MCF 10A (cell line): Measurements from ENCODE around the gene STXBP6. TPM values are rescaled to one million over a fixed set of nuclear protein-coding genes. Genes with fewer than 3 reads are reported as not detected.

Experiments used
- BruUV-seq: library from RNA; stranded (reverse); fragments of 400-500 nt; replicated peaks from 2 replicates; lab custom pipeline; 2021; lab: Mats Ljungman, UMichigan
- CTCF ChIA-PET: fragments of 300-600 bp; sonication (Branson Sonifier 250); formaldehyde crosslinking; extraction: SDS; loops from one replicate; lab custom pipeline; 2021; ENCODE audit warnings: antibody characterized with exemption, inconsistent platforms; lab: Yijun Ruan, JAX
- POLR2A ChIA-PET: fragments of 300-600, 350-650 bp; sonication (Branson Sonifier 250); formaldehyde crosslinking; extraction: SDS; loops from one replicate; lab custom pipeline; 2020; ENCODE audit warnings: antibody characterized with exemption, inconsistent platforms; lab: Yijun Ruan, JAX
- DNase-seq: peaks from one replicate; pipeline ENCODE4 v3.0.0-alpha.2; 2018; ENCODE audit not compliant: unreplicated experiment
- H3K27ac Mint-ChIP-seq: one replicate; pipeline ENCODE4 v1.8.0; 2022; ENCODE audit warnings: mild to moderate bottlenecking, low read depth, mixed read lengths; ENCODE audit not compliant: unreplicated experiment
- H3K27me3 Mint-ChIP-seq: one replicate; pipeline ENCODE4 v1.8.0; 2022; ENCODE audit warnings: mixed read lengths; ENCODE audit not compliant: insufficient read depth, unreplicated experiment
- H3K36me3 Mint-ChIP-seq: one replicate; pipeline ENCODE4 v1.8.0; 2022; ENCODE audit warnings: mild to moderate bottlenecking, moderate library complexity, mixed read lengths; ENCODE audit not compliant: insufficient read depth, unreplicated experiment
- H3K4me1 Mint-ChIP-seq: one replicate; pipeline ENCODE4 v1.8.0; 2022; ENCODE audit warnings: mixed read lengths; ENCODE audit not compliant: insufficient read depth, unreplicated experiment
- H3K4me3 Mint-ChIP-seq: one replicate; pipeline ENCODE4 v1.8.0; 2022; ENCODE audit warnings: mild to moderate bottlenecking, moderate library complexity, mixed read lengths; ENCODE audit not compliant: unreplicated experiment
- H3K9me3 Mint-ChIP-seq: one replicate; pipeline ENCODE4 v1.8.0; 2022; ENCODE audit warnings: mixed read lengths; ENCODE audit not compliant: unreplicated experiment
- CTCF ChIP-seq: fragments of 200-600 bp; IDR thresholded peaks from one replicate; pipeline ENCODE4 v1.8.0; 2022; ENCODE audit warnings: antibody characterized with exemption, mild to moderate bottlenecking; ENCODE audit not compliant: unreplicated experiment
- intact Hi-C: fragments of 100-400 bp; cut with micrococcal nuclease; formaldehyde crosslinking; loops from 2 replicates; pipeline ENCODE4 v1.14.1; 2022
- total RNA-seq: library from RNA; stranded (reverse); gene quantifications from 2 replicates; pipeline ENCODE4 v1.2.3, GENCODE V29; 2022

The STXBP6 gene
- total RNA-seq, 1 experiment from 2014 or later: not detected

- CTCF ChIA-PET: no interaction called here
- Mint-ChIP-seq H3K4me3 (no peak overlapping the region), H3K27me3 (no peaks in the 10 kb centered on the region), H3K4me1 (no peaks in the 10 kb centered on the region), H3K27ac (no peak overlapping the region), H3K9me3 (peaks cover 7% of the 10 kb centered on the region), H3K36me3 (no peaks in the 10 kb centered on the region)
- TF ChIP-seq CTCF: no peak
- POLR2A ChIA-PET: no interaction called here
- intact Hi-C loops: no loop called here
- DNase-seq: no peak
- BruUV-seq: no TSS peak
Measured at GRCh38 chr14:24873551-24873950, 176.4 kb downstream of the STXBP6 start.

DNA sequence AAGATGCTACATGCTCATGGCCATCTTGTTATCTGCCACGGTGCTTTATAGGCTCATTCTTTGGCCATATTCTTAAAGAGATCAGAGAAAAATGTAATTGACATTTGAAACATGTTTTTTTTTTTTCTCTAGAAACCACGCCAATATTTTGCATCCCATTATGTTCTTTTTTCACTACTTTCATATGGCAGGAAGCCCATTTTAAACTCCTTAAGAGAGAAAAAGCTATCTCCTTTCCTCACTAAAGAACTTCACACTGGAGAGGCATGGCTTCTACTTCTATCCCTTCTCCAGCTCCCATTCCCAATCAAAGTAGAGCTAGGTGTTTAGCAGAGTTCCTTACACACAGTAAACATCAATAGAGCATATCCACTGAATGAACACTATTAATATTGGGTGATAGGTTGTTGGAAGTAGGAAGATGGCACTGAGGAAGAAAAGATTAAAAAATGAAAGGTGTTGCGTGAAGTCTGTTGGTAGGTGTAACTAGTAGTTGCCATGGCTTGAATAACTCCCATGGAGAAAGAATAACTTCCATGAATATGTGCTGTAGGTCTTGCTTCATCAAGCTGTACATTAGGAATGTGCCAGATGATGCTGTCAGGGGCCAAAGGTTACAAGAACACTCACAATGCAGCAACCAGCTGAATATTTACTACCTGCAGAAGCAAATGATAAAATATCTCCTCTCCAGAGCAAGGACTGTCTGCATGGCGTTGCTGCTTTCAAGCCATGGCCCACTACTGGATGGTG, 178.8 kb downstream of the STXBP6 start:
- Mint-ChIP-seq H3K9me3 (peaks cover 7% of the 10 kb centered on the region), H3K36me3 (no peaks in the 10 kb centered on the region), H3K4me1 (no peaks in the 10 kb centered on the region), H3K27ac (no peak overlapping the region), H3K27me3 (no peaks in the 10 kb centered on the region), H3K4me3 (no peak overlapping the region)
- ChIA-PET POLR2A (interaction anchor here (0.7 kb wide), 1 partner anchor 20 kb away, joined by 3 read pairs; no protein-coding TSS in a partner anchor), CTCF (no interaction called here)
- BruUV-seq: no TSS peak
- intact Hi-C loops: no loop called here
- DNase-seq: no peak
- TF ChIP-seq CTCF: no peak

DNA sequence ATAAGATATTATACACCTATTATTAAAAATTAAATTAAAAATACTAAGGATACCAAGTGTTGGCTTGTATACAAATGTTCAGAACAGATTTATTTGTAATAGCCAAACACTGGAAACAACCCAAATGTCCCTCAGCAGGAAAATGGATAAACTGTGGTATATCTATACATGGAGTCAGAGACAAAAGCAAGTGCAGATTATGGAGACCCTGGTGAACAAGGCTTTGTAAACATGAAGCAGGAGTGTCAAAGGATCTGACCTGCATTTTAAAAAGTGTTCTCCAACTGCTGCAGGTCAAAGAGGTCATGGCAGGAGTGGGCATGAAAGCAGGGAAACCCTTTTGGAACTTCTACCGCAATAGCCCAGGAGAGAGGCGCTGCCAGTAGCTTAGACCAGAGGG, 181.6 kb downstream of the STXBP6 start:
- POLR2A ChIA-PET: no interaction called here
- no peak for DNase-seq
- no peak for TF ChIP-seq CTCF
- H3K9me3 Mint-ChIP-seq: peaks cover 7% of the 10 kb centered on the region
- no peaks in the 10 kb centered on the region for H3K27me3 Mint-ChIP-seq
- H3K27ac Mint-ChIP-seq: no peak overlapping the region
- intact Hi-C loops: no loop called here
- CTCF ChIA-PET: interaction anchor here (0.6 kb wide), 1 partner anchor 21 kb away, joined by 5 read pairs; no protein-coding TSS in a partner anchor
- H3K4me1 Mint-ChIP-seq: no peaks in the 10 kb centered on the region
- no peaks in the 10 kb centered on the region for H3K36me3 Mint-ChIP-seq
- no TSS peak for BruUV-seq
- H3K4me3 Mint-ChIP-seq: no peak overlapping the region

DNA sequence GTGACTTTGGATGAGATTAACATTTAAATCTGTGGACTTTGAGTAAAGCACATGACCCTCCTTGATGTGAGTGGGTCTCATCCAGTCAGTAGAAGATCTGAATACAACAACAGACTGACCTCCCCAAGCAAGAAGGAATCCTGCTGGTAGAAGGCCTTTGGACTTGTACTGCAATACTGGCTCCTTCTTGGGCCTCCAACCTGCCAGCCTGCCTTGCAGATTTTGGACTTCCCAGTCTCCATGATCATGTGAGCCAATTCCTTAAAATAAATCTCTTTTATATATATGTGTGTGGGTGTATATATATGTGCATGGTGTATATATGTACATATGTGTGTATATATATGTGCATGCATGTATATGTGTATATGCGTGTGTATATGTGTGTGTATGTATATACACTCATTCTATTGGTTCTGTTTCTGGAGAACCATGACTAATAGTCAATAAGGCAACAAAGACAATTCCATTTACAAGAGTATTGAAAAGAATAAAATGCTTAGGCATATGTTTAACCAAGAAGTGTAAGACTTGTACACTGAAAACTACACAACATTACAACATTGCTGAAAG, 183.8 kb downstream of the STXBP6 start:
- no peak for DNase-seq
- Mint-ChIP-seq H3K4me3 (no peak overlapping the region), H3K27me3 (no peaks in the 10 kb centered on the region), H3K27ac (no peak overlapping the region), H3K9me3 (peaks cover 7% of the 10 kb centered on the region), H3K4me1 (peaks cover 9% of the 10 kb centered on the region), H3K36me3 (no peaks in the 10 kb centered on the region)
- BruUV-seq: no TSS peak
- CTCF ChIA-PET: no interaction called here
- POLR2A ChIA-PET: no interaction called here
- TF ChIP-seq CTCF: no peak
- intact Hi-C loops: no loop called here
